IPS-NIHi7 (cell line): ENCODE data around the gene LDB3.

Source experiments
- DNase-seq: peaks from one replicate; pipeline ENCODE4 v3.0.0; 2012; ENCODE audit warnings: mixed read lengths; ENCODE audit errors: extremely low spot score

LDB3 gene

DNA sequence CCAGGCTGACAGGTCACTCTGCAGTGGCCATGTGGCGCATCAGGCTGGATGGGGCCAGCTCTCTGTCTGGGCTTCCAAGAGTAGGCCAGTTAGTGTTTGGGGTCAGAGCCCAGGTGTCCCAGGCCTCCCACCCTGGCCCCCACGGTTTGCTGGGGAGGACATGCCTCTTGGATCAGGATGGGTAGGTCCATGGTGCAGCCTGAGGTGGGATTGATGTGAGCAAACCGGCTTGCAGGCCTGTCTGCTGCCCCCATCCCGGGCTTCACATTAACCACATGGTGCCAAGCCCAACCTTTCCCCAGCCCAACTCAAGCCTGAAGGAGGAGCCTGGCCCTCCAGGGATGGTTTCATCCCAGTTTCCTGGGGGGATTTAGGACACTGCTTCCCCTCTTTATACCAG, 39.2 kb downstream of the LDB3 start:
- DNase-seq = no peak

DNA sequence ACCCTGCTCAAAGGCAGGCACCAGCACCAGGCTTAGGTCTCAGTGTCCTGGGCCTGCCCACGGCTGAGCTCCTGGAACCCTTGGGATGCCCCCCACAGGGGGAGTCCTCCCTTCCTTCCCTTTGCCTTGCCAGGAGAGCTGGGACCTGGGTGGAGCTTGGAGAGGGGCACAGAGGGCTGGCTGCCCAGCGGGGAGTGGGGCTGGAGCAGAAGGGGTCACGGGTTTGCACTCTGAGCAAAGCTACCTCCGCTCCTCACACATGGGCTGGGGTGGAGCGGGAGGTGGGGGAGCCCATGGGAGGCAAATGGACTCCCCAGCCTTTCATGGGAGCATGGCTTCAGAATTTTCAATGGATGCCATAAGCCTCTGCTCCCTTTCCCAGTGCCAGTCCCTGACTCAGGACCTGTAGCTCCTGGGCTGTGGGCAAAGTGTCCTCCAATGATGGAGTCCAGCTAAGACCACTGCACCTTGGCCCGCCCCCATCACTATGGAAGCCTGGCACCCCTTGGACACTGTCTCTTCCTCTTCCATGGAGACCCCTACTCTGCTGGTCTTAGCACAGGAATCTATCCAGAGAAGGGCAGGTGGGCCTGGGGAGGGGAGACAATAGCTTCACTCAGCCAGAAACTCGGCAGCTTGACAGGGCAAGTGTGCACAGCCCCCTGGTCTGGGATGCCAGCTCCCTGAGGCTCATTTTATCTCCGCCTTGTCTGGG, 39.9 kb downstream of the LDB3 start:
- DNase-seq = no peak

GRCh38 chr10:86708783-86709380, 40.6 kb downstream of the LDB3 start:
- no peak for DNase-seq

- DNase-seq = no peak
Measured at GRCh38 chr10:86709396-86710185, 41.3 kb downstream of the LDB3 start.

DNA sequence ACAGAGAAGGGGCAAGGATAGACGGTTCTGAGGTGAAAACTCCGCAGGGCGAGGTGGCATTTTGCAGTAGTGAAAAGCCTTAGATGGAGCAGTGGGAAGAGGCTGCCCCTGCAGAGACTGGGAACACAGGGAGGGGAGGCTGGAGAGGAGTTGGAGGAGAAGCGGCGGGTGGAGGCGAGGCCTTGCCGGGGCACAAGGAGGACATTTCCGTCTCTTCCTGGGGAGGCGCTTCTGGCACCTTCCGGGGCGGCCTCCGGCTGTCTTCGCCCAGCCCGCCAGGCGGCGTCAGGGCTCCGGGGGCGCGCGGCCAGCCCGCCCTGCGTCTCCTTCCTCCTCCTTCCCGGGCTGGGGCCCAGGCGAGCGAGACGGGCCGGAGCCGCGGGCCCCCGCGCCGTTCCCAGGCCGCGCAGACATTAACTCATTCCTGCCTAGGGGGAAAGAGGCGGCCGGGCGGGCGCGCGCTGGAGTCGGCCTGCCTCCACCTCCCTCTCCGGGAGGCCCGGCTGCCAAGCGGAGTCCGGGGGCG, 42.7 kb downstream of the LDB3 start:
- DNase-seq = peak; percentile 96

- DNase-seq = peak; percentile 73
Measured at GRCh38 chr10:86711513-86712316, 43.4 kb downstream of the LDB3 start.

DNA sequence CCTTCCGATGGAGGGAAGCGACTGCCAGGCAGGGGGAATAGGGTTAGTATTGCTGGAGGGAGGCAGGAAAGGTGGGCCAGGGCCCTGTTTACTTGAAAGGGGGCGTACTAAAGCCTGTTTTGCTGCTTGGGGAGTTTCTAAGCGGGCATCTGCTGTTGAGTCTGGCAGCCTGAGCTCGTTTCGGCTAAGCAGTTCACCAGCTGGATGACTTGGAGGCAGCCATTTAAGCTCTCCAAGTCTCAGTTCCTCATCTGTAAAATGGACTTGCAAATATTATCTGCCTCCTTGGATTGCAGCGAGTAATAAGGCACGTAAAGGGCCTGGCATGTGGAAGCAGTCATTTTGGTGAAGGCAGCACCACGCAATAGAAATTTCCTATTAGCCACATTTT, 44.0 kb downstream of the LDB3 start:
- peak; percentile 70 for DNase-seq

DNA sequence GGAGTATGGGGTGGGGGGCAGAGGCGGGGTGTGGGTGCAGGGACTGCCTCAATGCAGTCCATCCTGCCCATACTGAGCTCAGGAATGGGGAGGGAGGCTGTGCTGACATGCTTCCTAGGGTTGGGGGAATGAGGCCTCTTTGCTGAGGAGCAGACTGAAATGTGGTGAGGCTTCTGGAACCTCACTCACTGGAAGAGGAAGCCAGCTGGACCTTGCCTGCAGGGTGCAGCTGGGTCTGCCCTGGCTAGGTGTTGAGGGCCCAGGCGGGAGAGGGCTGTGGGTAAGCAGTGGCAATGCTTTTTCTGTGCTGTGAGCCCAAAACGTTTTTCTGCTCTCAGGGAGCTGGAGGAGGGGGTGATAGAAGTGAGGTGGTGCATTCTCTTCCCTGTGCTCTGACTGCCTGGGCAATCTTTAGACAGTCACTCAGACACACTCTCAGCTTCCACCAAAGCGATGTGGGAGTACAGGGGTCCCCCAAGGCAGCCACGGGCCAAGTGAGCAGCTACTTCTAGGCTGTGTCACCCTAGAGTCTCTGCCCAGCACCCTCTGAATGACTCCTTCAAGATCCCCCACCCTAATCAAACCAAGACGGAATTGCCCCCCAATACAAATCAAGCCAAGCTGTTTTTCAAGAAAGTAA, 47.0 kb downstream of the LDB3 start:
- DNase-seq = no peak

- DNase-seq = no peak
Measured at GRCh38 chr10:86715836-86716235, 47.5 kb downstream of the LDB3 start.

GRCh38 chr10:86716466-86716865, 48.2 kb downstream of the LDB3 start:
- DNase-seq = no peak

DNA sequence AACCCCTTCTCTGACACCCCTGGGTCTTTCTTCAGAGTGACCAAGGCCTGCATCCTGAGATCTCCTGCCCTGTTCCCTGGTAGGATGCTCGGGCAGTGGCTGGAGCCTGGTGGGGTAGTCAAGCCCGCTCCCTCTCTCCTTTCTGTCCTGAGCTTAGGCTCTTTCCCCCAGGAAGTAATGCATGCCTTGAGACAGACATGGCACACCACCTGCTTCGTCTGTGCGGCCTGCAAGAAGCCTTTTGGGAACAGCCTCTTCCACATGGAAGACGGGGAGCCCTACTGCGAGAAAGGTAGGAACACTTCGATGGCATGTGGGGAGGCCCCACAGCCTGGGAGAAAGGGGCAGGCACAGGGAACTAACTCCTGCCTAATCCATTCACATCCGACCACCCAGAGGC, 50.2 kb downstream of the LDB3 start:
- no peak for DNase-seq

DNA sequence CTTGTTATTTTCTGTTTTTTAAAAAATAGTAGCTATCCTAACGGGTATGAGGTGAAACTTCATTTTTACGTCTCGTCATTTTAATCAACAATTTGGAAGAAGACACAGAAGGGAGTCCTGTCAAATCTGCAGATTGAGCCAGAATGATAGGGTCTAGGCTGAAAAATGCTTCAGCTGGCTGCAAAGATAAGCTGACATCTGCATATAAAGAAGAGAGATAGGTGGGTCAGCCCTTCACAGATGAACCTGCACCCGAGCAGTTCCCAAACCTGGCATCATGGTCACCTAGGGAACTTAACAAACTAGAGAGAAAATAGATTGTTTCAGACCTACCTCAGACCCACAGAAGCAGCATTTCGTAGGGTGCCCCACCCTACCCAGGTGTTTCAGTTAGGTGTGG, 52.9 kb downstream of the LDB3 start:
- DNase-seq = no peak

DNA sequence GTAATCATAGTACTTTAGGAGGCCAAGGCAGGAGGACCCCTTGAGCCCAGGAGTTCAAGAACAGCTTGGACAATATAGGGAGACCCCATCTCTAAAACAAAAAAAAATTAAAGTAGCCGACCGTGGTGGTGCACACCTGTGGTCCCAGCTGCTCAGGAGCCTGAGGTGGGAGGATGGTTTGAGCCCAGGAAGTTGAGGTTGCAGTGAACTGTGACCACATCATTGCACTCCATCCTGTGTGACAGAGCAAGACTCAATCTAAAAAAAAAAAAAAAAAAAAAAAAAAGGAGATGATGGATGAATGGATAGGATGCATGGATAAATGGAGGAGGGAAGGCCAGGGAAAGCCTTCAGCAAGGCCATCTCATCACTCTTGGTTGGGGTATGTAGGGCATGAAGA, 54.7 kb downstream of the LDB3 start:
- no peak for DNase-seq

DNA sequence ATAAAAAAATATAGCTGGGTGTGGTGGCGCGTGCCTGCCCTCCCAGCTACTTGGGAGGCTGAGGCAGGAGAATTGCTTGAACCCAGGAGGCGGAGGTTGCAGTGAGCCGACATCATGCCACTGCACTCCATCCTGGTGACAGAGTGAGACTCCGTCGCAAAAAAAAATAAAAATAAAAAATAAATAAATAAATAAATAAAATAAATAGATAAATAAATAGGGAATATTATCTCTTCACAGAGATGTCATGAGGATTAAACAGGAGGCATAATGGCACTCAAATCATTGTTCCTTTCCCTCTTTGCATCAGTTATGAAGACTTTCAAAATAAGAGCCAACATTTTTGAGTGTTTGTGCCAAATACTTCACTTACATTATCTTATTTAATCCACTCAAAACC, 56.1 kb downstream of the LDB3 start:
- DNase-seq = no peak

DNA sequence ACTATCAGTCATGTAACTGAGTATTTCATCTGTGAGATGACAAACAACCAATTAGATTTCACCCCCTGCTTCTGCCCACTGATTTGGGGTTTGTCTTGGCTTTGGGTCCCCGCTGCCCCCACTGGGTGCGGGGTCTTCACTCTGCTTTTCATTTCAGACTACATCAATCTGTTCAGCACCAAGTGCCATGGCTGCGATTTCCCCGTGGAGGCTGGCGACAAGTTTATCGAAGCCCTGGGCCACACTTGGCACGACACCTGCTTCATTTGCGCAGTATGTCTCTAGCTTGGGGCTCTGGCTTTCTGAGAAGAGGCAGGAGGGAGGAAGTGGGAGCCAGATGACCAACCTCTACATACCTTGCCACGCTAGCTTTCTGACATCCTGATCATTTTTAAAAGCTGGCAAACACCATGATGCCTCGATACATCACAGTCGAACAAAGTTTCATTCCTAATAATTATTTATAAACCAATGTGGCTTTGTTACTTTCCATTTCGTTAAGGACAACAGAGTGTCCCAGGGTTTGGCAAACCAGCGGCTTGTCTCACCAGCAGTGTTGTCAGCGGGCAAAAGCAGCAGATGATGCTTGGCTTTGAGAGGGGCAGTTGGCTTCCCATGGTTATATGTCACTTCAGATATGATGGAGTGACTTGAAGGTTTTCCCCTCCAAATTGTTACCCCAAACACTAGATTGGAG, 57.8 kb downstream of the LDB3 start:
- no peak for DNase-seq

DNA sequence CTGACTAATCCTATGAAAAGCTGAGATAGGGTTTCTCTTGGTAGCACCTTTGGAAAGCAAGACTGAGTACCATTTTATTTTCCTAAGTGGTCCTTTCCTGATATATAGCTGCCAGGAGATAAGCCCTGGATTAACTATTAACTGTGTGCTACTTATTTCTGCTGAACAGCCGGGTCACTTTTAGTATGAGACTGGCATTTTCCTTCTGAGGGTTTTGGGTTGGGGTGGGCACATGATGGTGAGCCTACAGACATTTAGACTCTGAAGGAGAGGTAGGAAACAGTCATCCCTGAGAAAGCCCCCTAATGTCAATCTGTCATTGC, 58.3 kb downstream of the LDB3 start:
- no peak for DNase-seq

GRCh38 chr10:86727470-86727869, 59.2 kb downstream of the LDB3 start:
- DNase-seq = no peak

DNA sequence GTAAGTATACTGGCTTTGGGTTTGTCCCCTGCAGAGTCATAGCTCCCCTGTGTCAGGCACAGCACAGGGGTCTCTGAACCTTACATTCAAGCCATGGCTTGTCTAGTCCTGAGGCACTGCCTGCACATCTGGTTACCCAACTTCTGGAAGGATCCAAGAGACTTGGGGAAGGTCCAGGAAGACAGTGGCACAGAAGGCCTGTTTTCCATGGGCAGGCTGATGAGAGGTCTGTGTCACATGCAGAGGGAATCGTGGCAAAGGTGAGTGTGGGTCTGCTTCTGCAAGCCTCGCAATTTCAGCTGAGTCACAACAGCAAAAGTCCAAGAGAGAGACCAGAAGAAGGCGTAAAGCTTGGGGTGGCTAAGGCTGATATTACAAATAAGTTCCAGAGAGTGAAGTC, 59.7 kb downstream of the LDB3 start:
- no peak for DNase-seq

DNA sequence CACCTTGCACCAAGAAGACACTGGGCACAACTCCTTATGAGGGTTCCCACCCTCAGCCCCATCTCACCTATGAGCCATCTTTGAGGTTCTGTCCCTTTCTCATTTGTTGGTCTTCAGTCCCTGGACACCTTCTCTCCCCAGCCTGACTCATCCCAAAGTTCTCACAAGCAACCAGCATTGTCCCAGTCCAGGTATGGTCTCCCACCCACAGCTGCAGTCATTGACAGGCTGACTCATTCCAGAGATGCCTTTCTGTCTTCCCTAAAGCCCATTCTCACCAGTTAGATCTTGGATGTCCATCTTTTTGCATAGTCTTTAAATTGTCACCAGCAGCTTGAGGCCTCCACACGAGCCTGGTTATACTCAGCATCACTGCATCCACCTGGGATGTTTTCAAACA, 61.4 kb downstream of the LDB3 start:
- no peak for DNase-seq

- DNase-seq = no peak
Measured at GRCh38 chr10:86730227-86730626, 61.9 kb downstream of the LDB3 start.

DNA sequence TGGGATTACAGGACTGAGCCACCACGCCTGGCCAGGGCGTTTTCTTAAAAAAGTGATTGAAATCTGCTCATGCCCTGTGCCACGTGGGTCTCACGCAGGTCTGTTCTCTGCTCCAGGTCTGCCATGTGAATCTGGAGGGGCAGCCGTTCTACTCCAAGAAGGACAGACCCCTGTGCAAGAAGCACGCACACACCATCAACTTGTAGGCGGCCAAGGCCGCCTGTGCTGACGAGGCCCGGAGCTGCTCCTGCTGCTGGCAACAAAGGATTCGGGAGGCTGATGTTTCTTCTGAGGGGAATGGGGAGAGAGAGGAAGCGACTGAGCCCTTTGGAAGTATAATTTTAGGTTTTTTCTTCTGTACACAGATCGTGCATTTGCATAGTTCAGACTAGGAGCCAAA, 64.5 kb downstream of the LDB3 start:
- DNase-seq = no peak
